Stomach (tissue), 4 donors: ENCODE measurements around the gene TIMM17B.

Experiments
- EP300 ChIP-seq: sonication (generic); formaldehyde crosslinking; IDR thresholded peaks from one replicate; pipeline ENCODE4 v1.6.1; 2017; ENCODE audit warnings: antibody characterized with exemption
- POLR2A ChIP-seq, 4 donors: fragments of 450-650 bp; IDR thresholded peaks; one replicate each; pipeline ENCODE4 v1.6.1; 2016; ENCODE audit warnings: antibody characterized with exemption in 4 of 4, control low read depth in 2 of 4, mild to moderate bottlenecking in 1 of 4, moderate library complexity in 1 of 4
- TF ChIP-seq, protein P1 (sequence below), 7 experiments: fragments of 450-650 bp in 4 of 7; fragments of 200-600 bp in 3 of 7; sonication (generic) in 3 of 7; IDR thresholded peaks; one replicate each; pipeline ENCODE4 v1.5.1; 2016 to 2019; ENCODE audit warnings: antibody characterized with exemption in 7 of 7, control low read depth in 2 of 7, mild to moderate bottlenecking in 1 of 7

DNA sequence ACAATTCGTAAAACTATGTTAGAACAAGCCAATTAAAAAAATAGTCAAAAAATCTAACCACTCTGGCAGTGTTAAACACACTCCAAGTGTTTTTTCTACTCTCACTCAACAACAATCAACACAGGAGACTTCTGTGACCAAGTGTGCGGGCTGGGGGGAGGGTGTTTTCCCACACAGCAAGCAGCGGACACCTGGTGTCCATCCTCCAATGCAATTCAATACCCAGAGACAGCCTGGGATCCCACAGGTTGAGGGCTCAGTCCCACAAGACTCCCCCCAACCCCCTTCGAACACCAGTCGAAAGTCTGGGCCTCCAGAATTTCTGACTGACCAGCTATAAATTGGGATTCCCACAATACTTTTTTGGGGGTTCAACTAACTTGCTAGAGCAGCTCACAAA, 29.6 kb upstream of the TIMM17B start:
- TF ChIP-seq POLR2A (IDR thresholded peaks at IDR 0.05) (no peak), EP300 (no peak)
- TF ChIP-seq, protein P1, sequence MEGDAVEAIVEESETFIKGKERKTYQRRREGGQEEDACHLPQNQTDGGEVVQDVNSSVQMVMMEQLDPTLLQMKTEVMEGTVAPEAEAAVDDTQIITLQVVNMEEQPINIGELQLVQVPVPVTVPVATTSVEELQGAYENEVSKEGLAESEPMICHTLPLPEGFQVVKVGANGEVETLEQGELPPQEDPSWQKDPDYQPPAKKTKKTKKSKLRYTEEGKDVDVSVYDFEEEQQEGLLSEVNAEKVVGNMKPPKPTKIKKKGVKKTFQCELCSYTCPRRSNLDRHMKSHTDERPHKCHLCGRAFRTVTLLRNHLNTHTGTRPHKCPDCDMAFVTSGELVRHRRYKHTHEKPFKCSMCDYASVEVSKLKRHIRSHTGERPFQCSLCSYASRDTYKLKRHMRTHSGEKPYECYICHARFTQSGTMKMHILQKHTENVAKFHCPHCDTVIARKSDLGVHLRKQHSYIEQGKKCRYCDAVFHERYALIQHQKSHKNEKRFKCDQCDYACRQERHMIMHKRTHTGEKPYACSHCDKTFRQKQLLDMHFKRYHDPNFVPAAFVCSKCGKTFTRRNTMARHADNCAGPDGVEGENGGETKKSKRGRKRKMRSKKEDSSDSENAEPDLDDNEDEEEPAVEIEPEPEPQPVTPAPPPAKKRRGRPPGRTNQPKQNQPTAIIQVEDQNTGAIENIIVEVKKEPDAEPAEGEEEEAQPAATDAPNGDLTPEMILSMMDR (IDR thresholded peaks at IDR 0.05), result no peak
